COLO829 (cell line): ENCODE data around the gene ZNF444.
"Not testable (repeated sequence)": the region's sequence is repeated elsewhere in the genome, so short reads cannot be mapped to it uniquely, and the experiment has no call there.

Experiments
- DNase-seq: peaks from one replicate; pipeline ENCODE4 v3.0.0; 2012; ENCODE audit warnings: low spot score

Gene ZNF444

GRCh38 chr19:56140583-56141416 is at the start of gene ZNF444:
Gene ZNF444 (plus strand): TSS chr19:56141287. CDS start chr19:56146912, 5,625 bp downstream.
- peak; percentile 100 for DNase-seq

GRCh38 chr19:56091751-56092546 is 49.1 kb upstream of the ZNF444 start:
- DNase-seq: no peak

GRCh38 chr19:56092685-56093631 is 48.1 kb upstream of the ZNF444 start:
- DNase-seq: no peak

GRCh38 chr19:56094449-56094848 is 46.6 kb upstream of the ZNF444 start:
- no peak for DNase-seq

- DNase-seq: no peak
Measured at GRCh38 chr19:56096665-56097064, 44.4 kb upstream of the ZNF444 start.

- no peak for DNase-seq
Measured at GRCh38 chr19:56097306-56097705, 43.8 kb upstream of the ZNF444 start.

GRCh38 chr19:56097776-56098175 is 43.3 kb upstream of the ZNF444 start:
- no peak for DNase-seq

GRCh38 chr19:56098237-56098636 is 42.9 kb upstream of the ZNF444 start:
- not testable (repeated sequence) for DNase-seq

- DNase-seq: no peak
Measured at GRCh38 chr19:56098731-56099568, 42.1 kb upstream of the ZNF444 start.

- no peak for DNase-seq
Measured at GRCh38 chr19:56099638-56100539, 41.2 kb upstream of the ZNF444 start.

- DNase-seq: no peak
Measured at GRCh38 chr19:56101095-56101494, 40.0 kb upstream of the ZNF444 start.

GRCh38 chr19:56101746-56102535 is 39.1 kb upstream of the ZNF444 start:
- DNase-seq: no peak

- DNase-seq: no peak
Measured at GRCh38 chr19:56103027-56103614, 38.0 kb upstream of the ZNF444 start.

- no peak for DNase-seq
Measured at GRCh38 chr19:56104423-56104822, 36.7 kb upstream of the ZNF444 start.

- DNase-seq: no peak
Measured at GRCh38 chr19:56105090-56105701, 35.9 kb upstream of the ZNF444 start.

GRCh38 chr19:56105831-56106396 is 35.2 kb upstream of the ZNF444 start:
- not testable (repeated sequence) for DNase-seq

GRCh38 chr19:56106397-56106849 is 34.7 kb upstream of the ZNF444 start:
- DNase-seq: no peak

- no peak for DNase-seq
Measured at GRCh38 chr19:56106993-56107392, 34.1 kb upstream of the ZNF444 start.
